GM23338 (cell line): ENCODE measurements around the gene SLAMF8.

ENCODE experiments used
- CTCF ChIP-seq, 2 experiments: fragments of 200-600 bp in 1 of 2; sonication (generic) in 1 of 2; conservative IDR thresholded peaks; 2 replicates each; pipeline versions ENCODE4 v1.5.1 to v1.6.1; 2016 to 2017; ENCODE audit warnings: antibody characterized with exemption in 2 of 2, low read depth in 2 of 2, mild to moderate bottlenecking in 2 of 2, moderate library complexity in 1 of 2
- EZH2 ChIP-seq: fragments of 200-600 bp; sonication (generic); IDR thresholded peaks from one replicate; pipeline ENCODE4 v1.8.0; 2017; ENCODE audit warnings: antibody characterized with exemption, mild to moderate bottlenecking, low read depth; ENCODE audit not compliant: unreplicated experiment
- JUNB ChIP-seq: IDR thresholded peaks from one replicate; pipeline ENCODE4 v1.6.1; 2016; ENCODE audit warnings: antibody characterized with exemption; ENCODE audit not compliant: unreplicated experiment

DNA sequence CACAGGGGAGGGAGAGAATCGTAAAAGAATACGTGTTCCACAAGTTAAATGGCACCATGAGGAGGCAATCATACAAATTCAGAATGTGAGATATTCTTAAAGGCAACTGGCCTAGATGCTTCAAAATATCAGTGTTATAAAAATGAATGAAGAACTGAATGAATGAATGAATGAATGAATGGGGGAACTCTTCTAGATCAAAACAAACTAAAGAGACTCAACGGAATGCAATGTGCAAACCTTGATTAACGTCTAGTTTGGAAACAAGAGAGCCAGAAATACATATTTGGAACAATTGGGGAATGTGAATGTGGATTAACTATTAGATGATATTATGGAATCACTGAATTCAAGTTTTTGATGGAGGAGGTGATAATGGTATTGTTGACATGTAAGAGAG lies 56.5 kb downstream of the SLAMF8 start:
- TF ChIP-seq EZH2 (no peak), JUNB (no peak), CTCF (conservative IDR thresholded peaks at IDR 0.05; ENCODE audit: low read depth in 2 of 2) (no peak)
